Keratinocyte (primary cell): ENCODE results near the gene HS6ST3. TPM values are rescaled to one million over a fixed set of nuclear protein-coding genes. Genes with fewer than 3 reads are reported as not detected.

Experiments used
- DNase-seq: peaks from one replicate; pipeline ENCODE4 v3.0.0-alpha.2; 2011; ENCODE audit warnings: low read depth, missing footprints, low spot score
- FAIRE-seq: peaks from 2 replicates; lab custom pipeline; 2011; peaks lifted over from hg19 to GRCh38; lab: Jason Lieb, UNC
- H2AFZ ChIP-seq: 2 replicates; pipeline ENCODE4 v1.6.0; 2012; ENCODE audit warnings: low read length, control low read depth, inconsistent platforms; ENCODE audit not compliant: control insufficient read depth
- H3K27ac ChIP-seq: 2 replicates; pipeline ENCODE4 v1.5.1; 2011; ENCODE audit warnings: low read length; ENCODE audit not compliant: control insufficient read depth, insufficient read depth
- H3K27me3 ChIP-seq: 3 replicates; pipeline ENCODE4 v1.6.0; 2011; ENCODE audit warnings: low read length; ENCODE audit not compliant: control insufficient read depth, insufficient read depth; ENCODE audit errors: extremely low read depth
- H3K36me3 ChIP-seq, 2 experiments: 2 replicates in 1 of 2; 3 replicates in 1 of 2; pipeline ENCODE4 v1.5.1; 2011; ENCODE audit warnings: low read length in 2 of 2, mild to moderate bottlenecking in 1 of 2; ENCODE audit not compliant: control insufficient read depth in 2 of 2, insufficient read depth in 2 of 2; ENCODE audit errors: extremely low read depth in 1 of 2
- H3K4me1 ChIP-seq: 3 replicates; pipeline ENCODE4 v1.5.1; 2011; ENCODE audit warnings: low read length; ENCODE audit not compliant: control insufficient read depth, insufficient read depth; ENCODE audit errors: extremely low read depth
- H3K4me2 ChIP-seq: 3 replicates; pipeline ENCODE4 v1.6.0; 2011; ENCODE audit warnings: low read depth, low read length; ENCODE audit not compliant: control insufficient read depth, insufficient read depth; ENCODE audit errors: extremely low read depth
- H3K4me3 ChIP-seq, 3 experiments: fragments of 200-600 bp in 1 of 3; sonication (generic) in 1 of 3; 2 replicates in 2 of 3; 3 replicates in 1 of 3; pipeline ENCODE4 v1.5.1; 2011 to 2016; ENCODE audit warnings: low read length in 3 of 3, mild to moderate bottlenecking in 3 of 3, control low read depth in 2 of 3, inconsistent platforms in 1 of 3, low read depth in 1 of 3, mixed read lengths in 1 of 3, mixed run types in 1 of 3, moderate library complexity in 1 of 3; ENCODE audit not compliant: control insufficient read depth in 2 of 3, insufficient read depth in 2 of 3; ENCODE audit errors: extremely low read depth in 1 of 3
- H3K79me2 ChIP-seq: 2 replicates; pipeline ENCODE4 v1.6.0; 2012; ENCODE audit warnings: low read length; ENCODE audit not compliant: control insufficient read depth, insufficient read depth
- H3K9ac ChIP-seq: 3 replicates; pipeline ENCODE4 v1.6.0; 2011; ENCODE audit warnings: low read length; ENCODE audit not compliant: control insufficient read depth, insufficient read depth; ENCODE audit errors: extremely low read depth
- H3K9me1 ChIP-seq: 3 replicates; pipeline ENCODE4 v1.6.0; 2011; ENCODE audit warnings: low read length; ENCODE audit not compliant: control insufficient read depth, insufficient read depth; ENCODE audit errors: extremely low read depth
- H3K9me3 ChIP-seq: 2 replicates; pipeline ENCODE4 v1.5.1; 2012; ENCODE audit warnings: low read depth, low read length; ENCODE audit not compliant: control insufficient read depth
- H4K20me1 ChIP-seq: 3 replicates; pipeline ENCODE4 v1.6.0; 2011; ENCODE audit warnings: low read length; ENCODE audit not compliant: control insufficient read depth, insufficient read depth; ENCODE audit errors: extremely low read depth
- CTCF ChIP-seq, 3 experiments: IDR thresholded peaks in 1 of 3; conservative IDR thresholded peaks in 1 of 3; optimal IDR thresholded peaks in 1 of 3; 2 replicates in 2 of 3; 3 replicates in 1 of 3; pipeline versions ENCODE3 to v1.5.1; 2011; ENCODE audit warnings: low read length in 3 of 3, mild to moderate bottlenecking in 3 of 3, moderate library complexity in 2 of 3, control low read depth in 1 of 3, inconsistent platforms in 1 of 3; ENCODE audit not compliant: insufficient read depth in 2 of 3; ENCODE audit errors: extremely low read depth in 1 of 3
- EZH2 ChIP-seq: IDR thresholded peaks from one replicate; pipeline ENCODE4 v1.6.1; 2012; ENCODE audit warnings: inconsistent platforms, mild to moderate bottlenecking, low read length, moderate library complexity
- dilution Hi-C: fragments of 300-500 bp; cut with MboI; formaldehyde crosslinking; loops from one replicate; pipeline ENCODE4 v1.7.0; 2020; ENCODE audit warnings: low sequenced_read_pairs; ENCODE audit not compliant: extremely low pct_ligation_motif_present
- polyA plus RNA-seq, 5 experiments: library from polyadenylated mRNA; depleted of rRNA in 3 of 5; stranded (reverse) in 3 of 5; stranded (forward) in 1 of 5; unstranded in 1 of 5; fragments of >200 nt; gene quantifications; 1 replicate in 1 of 5; 2 replicates in 3 of 5; 3 replicates in 1 of 5; pipeline versions ENCODE4 v1.2.1 to v1.2.3, GENCODE V29; 2011 to 2012; ENCODE audit warnings: missing spikeins in 2 of 5, low read depth in 1 of 5, low replicate concordance in 1 of 5

HS6ST3 gene
- polyA plus RNA-seq, 1 donor (not counting 4 experiments of a cell fraction or from before 2014, with no cell fraction given): 0.03 TPM

GRCh38 chr13:96858133-96858826 is 768.4 kb downstream of the HS6ST3 start:
- Histone ChIP-seq H2AFZ (no peak overlapping the region), H3K27ac (no peak overlapping the region), H3K4me1 (no peaks in the 10 kb centered on the region), H3K4me3 (no peak overlapping the region), H3K9me3 (no peaks in the 10 kb centered on the region), H3K4me2 (no peak overlapping the region), H3K9me1 (no peaks in the 10 kb centered on the region), H4K20me1 (no peaks in the 10 kb centered on the region), H3K79me2 (no peaks in the 10 kb centered on the region), H3K9ac (no peak overlapping the region), H3K27me3 (no peaks in the 10 kb centered on the region), H3K36me3 (no peaks in the 10 kb centered on the region)
- FAIRE-seq (no peak), DNase-seq (no peak)
- TF ChIP-seq CTCF (optimal IDR thresholded peaks at IDR 0.05 in 1 of 3, IDR thresholded peaks at IDR 0.05 in 1 of 3, conservative IDR thresholded peaks at IDR 0.05 in 1 of 3; ENCODE audit: extremely low read depth in 1 of 3, insufficient read depth in 2 of 3, low read length in 3 of 3) (no peak), EZH2 (no peak)
- dilution Hi-C loops: no loop called here

- dilution Hi-C loops: no loop called here
- no peak for FAIRE-seq
These were observed 771.0 kb downstream of the HS6ST3 start for GRCh38 chr13:96860882-96861281.

More at GRCh38 chr13:96860882-96861281, 771.0 kb downstream of the HS6ST3 start:
- H3K4me1 ChIP-seq: no peaks in the 10 kb centered on the region
- H3K4me3 ChIP-seq: no peak overlapping the region
- H4K20me1 ChIP-seq: no peaks in the 10 kb centered on the region
- H3K9ac ChIP-seq: no peak overlapping the region
- no peak overlapping the region for H2AFZ ChIP-seq
- H3K4me2 ChIP-seq: no peak overlapping the region
- no peaks in the 10 kb centered on the region for H3K79me2 ChIP-seq
- H3K27me3 ChIP-seq: no peaks in the 10 kb centered on the region
- H3K9me1 ChIP-seq: no peaks in the 10 kb centered on the region
- TF ChIP-seq CTCF (optimal IDR thresholded peaks at IDR 0.05 in 1 of 3, IDR thresholded peaks at IDR 0.05 in 1 of 3, conservative IDR thresholded peaks at IDR 0.05 in 1 of 3; ENCODE audit: extremely low read depth in 1 of 3, insufficient read depth in 2 of 3, low read length in 3 of 3) (no peak), EZH2 (no peak)
- H3K9me3 ChIP-seq: no peaks in the 10 kb centered on the region
- H3K27ac ChIP-seq: no peak overlapping the region
- no peak for DNase-seq
- no peaks in the 10 kb centered on the region for H3K36me3 ChIP-seq
